ENCODE measurements around the gene KCNQ4. TPM values are rescaled to one million over a fixed set of nuclear protein-coding genes. Genes with fewer than 3 reads are reported as not detected.

KCNQ4 gene
- polyA plus RNA-seq, 3 donors, result 0.13 TPM; not detected in 2

GRCh38 chr1:40788561-40789341, 5.2 kb downstream of the KCNQ4 start:
- Mint-ChIP-seq H3K4me1 (peaks cover 5% of the 10 kb centered on the region), H3K36me3 (peaks cover 2 to 3% of the 10 kb centered on the region in 2 donors), H3K27me3 (ENCODE audit: low read depth in 3 of 3) (peaks cover 22 to 43% (median 24%) of the 10 kb centered on the region in 3 donors), H3K9me3 (peaks cover 0 to 7% (median 0%) of the 10 kb centered on the region in 7 donors), H3K4me3 (no peak overlapping the region), H3K27ac (peak overlapping the region in 1 of 7 donors; percentile 70)
- no peak overlapping the region for H3K4me3 ChIP-seq (replicated peaks in 1 of 3; ENCODE audit: low read depth in 2 of 3, low read length in 3 of 3)
- intact Hi-C loops (cut with micrococcal nuclease), result no loop called here
- H3K9ac ChIP-seq (ENCODE audit: insufficient read depth, low read length, poor library complexity, severe bottlenecking), result no peak overlapping the region
- no peaks in the 10 kb centered on the region for H3K9me3 ChIP-seq (replicated peaks in 1 of 2; ENCODE audit: control insufficient read depth in 1 of 2, insufficient read depth in 1 of 2, low read length in 2 of 2)
- WGBS (ENCODE audit: insufficient coverage), result 94% methylated on average over 12 of the region's 17 CpGs
- no peak overlapping the region for H3K4me2 ChIP-seq (replicated peaks; ENCODE audit: extremely low read depth, low read length, poor library complexity, severe bottlenecking)
- no peak for DNase-seq
- H4K20me1 ChIP-seq (ENCODE audit: insufficient read depth, low read length), result no peaks in the 10 kb centered on the region
- no peak overlapping the region for H2AFZ ChIP-seq (ENCODE audit: insufficient read depth, low read depth, low read length, poor library complexity, severe bottlenecking)
- H3K27me3 ChIP-seq (ENCODE audit: control insufficient read depth in 2 of 2, insufficient read depth in 2 of 2, low read length in 2 of 2), result peaks cover 3 to 21% of the 10 kb centered on the region in 2 donors
- TF ChIP-seq CTCF (IDR thresholded peaks at IDR 0.05), result no peak
- H3K4me1 ChIP-seq (ENCODE audit: control insufficient read depth in 1 of 2, insufficient read depth in 2 of 2, low read length in 2 of 2), result peaks cover 3 to 4% of the 10 kb centered on the region in 2 donors
- no peaks in the 10 kb centered on the region for H3K36me3 ChIP-seq (replicated peaks in 1 of 2; ENCODE audit: control insufficient read depth in 1 of 2, insufficient read depth in 2 of 2, low read length in 2 of 2)
- H3K79me2 ChIP-seq (ENCODE audit: insufficient read depth, low read length), result no peaks in the 10 kb centered on the region
- H3K27ac ChIP-seq (ENCODE audit: low read depth in 1 of 2, low read length in 2 of 2), result no peak overlapping the region

GRCh38 chr1:40789342-40789598, 5.7 kb downstream of the KCNQ4 start:
- Mint-ChIP-seq H3K4me1 (peaks cover 3% of the 10 kb centered on the region), H3K27ac (no peak overlapping the region), H3K36me3 (peaks cover 2 to 3% of the 10 kb centered on the region in 2 donors), H3K9me3 (peaks cover 0 to 7% (median 0%) of the 10 kb centered on the region in 7 donors), H3K27me3 (ENCODE audit: low read depth in 3 of 3) (peaks cover 21 to 41% (median 23%) of the 10 kb centered on the region in 3 donors), H3K4me3 (no peak overlapping the region)
- 100% methylated on average over 1 of the region's 2 CpGs for WGBS (ENCODE audit: insufficient coverage)
- intact Hi-C loops (cut with micrococcal nuclease), result no loop called here
- Histone ChIP-seq H3K4me2 (replicated peaks; ENCODE audit: extremely low read depth, low read length, poor library complexity, severe bottlenecking) (no peak overlapping the region), H3K27me3 (ENCODE audit: control insufficient read depth in 2 of 2, insufficient read depth in 2 of 2, low read length in 2 of 2) (peaks cover 2 to 20% of the 10 kb centered on the region in 2 donors), H3K9me3 (replicated peaks in 1 of 2; ENCODE audit: control insufficient read depth in 1 of 2, insufficient read depth in 1 of 2, low read length in 2 of 2) (no peaks in the 10 kb centered on the region), H3K27ac (ENCODE audit: low read depth in 1 of 2, low read length in 2 of 2) (no peak overlapping the region), H3K36me3 (replicated peaks in 1 of 2; ENCODE audit: control insufficient read depth in 1 of 2, insufficient read depth in 2 of 2, low read length in 2 of 2) (no peaks in the 10 kb centered on the region), H2AFZ (ENCODE audit: insufficient read depth, low read depth, low read length, poor library complexity, severe bottlenecking) (no peak overlapping the region), H4K20me1 (ENCODE audit: insufficient read depth, low read length) (no peaks in the 10 kb centered on the region), H3K4me1 (ENCODE audit: control insufficient read depth in 1 of 2, insufficient read depth in 2 of 2, low read length in 2 of 2) (peaks cover 2 to 3% of the 10 kb centered on the region in 2 donors), H3K79me2 (ENCODE audit: insufficient read depth, low read length) (no peaks in the 10 kb centered on the region), H3K4me3 (replicated peaks in 1 of 3; ENCODE audit: low read depth in 2 of 3, low read length in 3 of 3) (no peak overlapping the region), H3K9ac (ENCODE audit: insufficient read depth, low read length, poor library complexity, severe bottlenecking) (no peak overlapping the region)
- DNase-seq, result no peak
- TF ChIP-seq CTCF (IDR thresholded peaks at IDR 0.05), result no peak

All from CD14-positive monocyte (primary cell).